Muscle of leg (tissue), 11 donors: ENCODE data around the gene SMIM29. TPM values are rescaled to one million over a fixed set of nuclear protein-coding genes. Genes with fewer than 3 reads are reported as not detected.

Experiments
- DNase-seq: peaks from one replicate; pipeline ENCODE4 v3.0.0; 2013
- H3K27ac ChIP-seq: one replicate; pipeline ENCODE4 v1.5.1; 2013; ENCODE audit warnings: mild to moderate bottlenecking, low read length, control low read depth
- H3K27me3 ChIP-seq: one replicate; pipeline ENCODE4 v1.6.1; 2013; ENCODE audit warnings: low read length; ENCODE audit not compliant: control insufficient read depth, insufficient read depth
- H3K36me3 ChIP-seq: one replicate; pipeline ENCODE4 v1.6.1; 2013; ENCODE audit warnings: low read length; ENCODE audit not compliant: control insufficient read depth, insufficient read depth
- H3K4me1 ChIP-seq: one replicate; pipeline ENCODE4 v1.6.1; 2013; ENCODE audit warnings: low read length; ENCODE audit not compliant: control insufficient read depth, insufficient read depth
- H3K4me3 ChIP-seq: one replicate; pipeline ENCODE4 v1.5.1; 2013; ENCODE audit warnings: low read length, control low read depth
- H3K9me3 ChIP-seq: replicated peaks from 2 replicates; pipeline ENCODE4 v1.6.1; 2013; ENCODE audit warnings: low read depth, low read length; ENCODE audit not compliant: control insufficient read depth
- WGBS: methylation state at CpG from one replicate; pipeline ENCODE4 v1.1.5; 2013; ENCODE audit warnings: missing lambda C conversion rate; ENCODE audit not compliant: insufficient coverage; 5-methylcytosine and 5-hydroxymethylcytosine counted together
- polyA plus RNA-seq, 8 donors: library from polyadenylated mRNA; unstranded; fragments of 120-200 nt; gene quantifications; one replicate each; pipeline versions ENCODE4 v1.2.1 to v1.2.3, GENCODE V29; 2013; ENCODE audit warnings: inconsistent platforms in 1 of 8, low replicate concordance in 1 of 8; ENCODE audit not compliant: insufficient read length in 8 of 8, insufficient read depth in 1 of 8
- total RNA-seq: library from RNA; stranded (reverse); fragments of 120-200 nt; gene quantifications from one replicate; pipeline ENCODE4 v1.2.4, GENCODE V29; 2013

SMIM29 gene
- total and polyA plus RNA-seq, 9 donors = 7.7 to 12.0 (median 8.9) TPM

GRCh38 chr6:34205916-34206315 lies 42.9 kb downstream of the SMIM29 start:
- Histone ChIP-seq H3K4me3 (no peak overlapping the region), H3K4me1 (no peaks in the 10 kb centered on the region), H3K27me3 (no peaks in the 10 kb centered on the region), H3K9me3 (no peaks in the 10 kb centered on the region), H3K36me3 (no peaks in the 10 kb centered on the region), H3K27ac (no peak overlapping the region)
- DNase-seq = no peak
- no CpG with 5 or more reads among the region's 2 CpGs for WGBS

- H3K27me3 ChIP-seq = no peaks in the 10 kb centered on the region
- no peaks in the 10 kb centered on the region for H3K36me3 ChIP-seq
- no peaks in the 10 kb centered on the region for H3K4me1 ChIP-seq
- no peak for DNase-seq
- H3K4me3 ChIP-seq = no peak overlapping the region
- no peak overlapping the region for H3K27ac ChIP-seq
- no peaks in the 10 kb centered on the region for H3K9me3 ChIP-seq
- 100% methylated on average over 1 of the region's 3 CpGs for WGBS
Measured at GRCh38 chr6:34205466-34205865, 43.3 kb downstream of the SMIM29 start.

DNA sequence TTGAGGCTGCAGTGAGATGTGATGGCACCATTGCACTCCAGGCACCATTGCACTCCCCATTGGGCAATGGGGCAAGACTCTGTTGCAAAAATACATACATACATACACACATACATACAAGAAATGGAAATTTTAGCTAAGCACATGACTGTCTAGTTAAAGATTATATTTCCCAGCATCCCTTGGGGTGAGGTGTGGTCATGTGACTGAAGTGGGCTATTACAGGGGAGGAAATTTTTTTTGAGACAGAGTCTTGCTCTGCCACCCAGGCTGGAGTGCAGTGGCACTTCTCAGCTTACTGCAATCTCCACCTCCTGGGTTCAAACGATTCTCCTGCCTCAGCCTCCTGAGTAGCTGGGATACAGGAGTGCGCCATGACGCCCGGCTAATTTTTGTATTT lies 44.1 kb downstream of the SMIM29 start:
- no peak for DNase-seq
- H3K36me3 ChIP-seq = no peaks in the 10 kb centered on the region
- no peaks in the 10 kb centered on the region for H3K4me1 ChIP-seq
- 100% methylated on average over 3 of the region's 4 CpGs for WGBS
- H3K27me3 ChIP-seq = no peaks in the 10 kb centered on the region
- H3K27ac ChIP-seq = no peak overlapping the region
- H3K9me3 ChIP-seq = no peaks in the 10 kb centered on the region
- H3K4me3 ChIP-seq = no peak overlapping the region

- 75% methylated on average over 16 of the region's 20 CpGs for WGBS
- H3K36me3 ChIP-seq = no peaks in the 10 kb centered on the region
- H3K4me3 ChIP-seq = no peak overlapping the region
- no peaks in the 10 kb centered on the region for H3K4me1 ChIP-seq
- H3K27me3 ChIP-seq = peaks cover 5% of the 10 kb centered on the region
- H3K9me3 ChIP-seq = no peaks in the 10 kb centered on the region
- no peak for DNase-seq
- H3K27ac ChIP-seq = no peak overlapping the region
Measured at GRCh38 chr6:34202329-34203201, 46.2 kb downstream of the SMIM29 start.

- Histone ChIP-seq H3K27ac (no peak overlapping the region), H3K27me3 (peaks cover 8% of the 10 kb centered on the region), H3K36me3 (no peaks in the 10 kb centered on the region), H3K9me3 (no peaks in the 10 kb centered on the region), H3K4me3 (no peak overlapping the region), H3K4me1 (peaks cover 2% of the 10 kb centered on the region)
- DNase-seq = no peak
- 93% methylated on average over 3 of the region's 4 CpGs for WGBS
Measured at GRCh38 chr6:34201455-34202107, 47.2 kb downstream of the SMIM29 start.

DNA sequence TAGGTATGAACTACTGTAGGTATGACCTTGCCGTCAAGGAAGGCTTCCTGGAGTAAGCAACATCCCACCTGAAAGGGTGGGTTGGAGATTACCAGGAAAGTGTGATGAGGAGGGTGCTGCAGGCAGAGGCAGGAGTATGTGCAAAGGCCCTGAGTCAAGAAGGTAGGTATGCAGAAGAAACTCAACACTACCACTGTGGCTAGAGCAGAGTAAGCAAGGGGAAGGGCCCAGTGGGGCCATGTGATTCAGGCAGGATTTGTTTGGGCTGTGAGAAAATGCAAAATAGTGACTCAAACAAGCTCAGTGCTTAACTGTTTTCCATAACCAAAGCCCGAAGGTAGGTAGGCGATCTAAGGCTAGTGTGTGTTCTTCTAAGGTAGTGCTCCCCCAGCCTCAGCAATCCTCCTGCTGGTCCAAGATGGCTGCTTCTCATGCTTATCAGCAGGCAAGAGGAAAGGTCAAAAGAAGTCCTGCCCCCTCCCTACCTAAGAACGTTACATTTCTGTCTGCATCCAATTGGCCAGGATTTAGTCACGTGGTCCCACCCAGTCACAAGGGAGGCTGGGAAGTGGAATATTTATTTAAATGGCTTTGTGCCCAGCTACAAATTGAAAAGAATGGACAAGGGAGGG lies 48.4 kb downstream of the SMIM29 start:
- WGBS = 100% methylated on average over 1 of the region's 5 CpGs

DNA sequence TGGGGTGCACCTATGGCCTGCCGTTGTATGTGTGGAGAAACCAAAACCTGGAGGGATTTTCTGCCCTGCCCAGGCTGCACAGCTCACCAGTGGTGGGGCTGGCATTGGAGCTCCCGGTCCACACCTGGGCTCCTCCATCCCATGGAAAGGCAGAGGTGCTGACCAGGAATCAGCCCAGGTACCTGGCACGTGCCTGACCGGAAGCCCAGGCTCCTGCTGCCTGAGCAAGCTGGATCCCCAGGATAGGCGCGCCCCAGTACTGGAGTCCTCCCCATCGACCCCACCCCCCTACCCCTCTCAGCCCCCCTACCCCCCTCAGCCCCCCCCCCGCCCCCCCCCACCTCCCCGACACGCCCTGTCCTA lies 52.0 kb downstream of the SMIM29 start:
- DNase-seq = no peak
- H3K36me3 ChIP-seq = no peaks in the 10 kb centered on the region
- WGBS = 42% methylated on average over 2 of the region's 10 CpGs
- H3K4me1 ChIP-seq = peaks cover 10% of the 10 kb centered on the region
- H3K27ac ChIP-seq = no peak overlapping the region
- peak overlapping the region; percentile 51 for H3K4me3 ChIP-seq
- no peaks in the 10 kb centered on the region for H3K9me3 ChIP-seq
- peaks cover 29% of the 10 kb centered on the region for H3K27me3 ChIP-seq

More for the DNA sequence above, 48.4 kb downstream of the SMIM29 start:
- Histone ChIP-seq H3K27ac (no peak overlapping the region), H3K36me3 (no peaks in the 10 kb centered on the region), H3K4me3 (no peak overlapping the region), H3K27me3 (peaks cover 18% of the 10 kb centered on the region), H3K9me3 (no peaks in the 10 kb centered on the region), H3K4me1 (peaks cover 10% of the 10 kb centered on the region)
- DNase-seq = no peak

Other genes with a start within 250 kb of the SMIM29 start
- 1.1 TPM for gene GRM4, start 102.9 kb downstream of the SMIM29 start, total RNA-seq
- gene GRM4, start 102.9 kb downstream of the SMIM29 start, polyA plus RNA-seq = 1 to 10 TPM; 1.2 to 4.8 (median 1.9) TPM
- 27.8 TPM for gene HMGA1, start 12.1 kb downstream of the SMIM29 start, total RNA-seq
- 10 to 100 TPM; 58.7 to 99.6 (median 85.3) TPM for gene HMGA1, start 12.1 kb downstream of the SMIM29 start, polyA plus RNA-seq
- 56.7 TPM for gene NUDT3, start 143.7 kb upstream of the SMIM29 start, total RNA-seq
- gene NUDT3, start 143.7 kb upstream of the SMIM29 start, polyA plus RNA-seq = 10 to 100 TPM; 18.9 to 35.1 (median 26.3) TPM
- gene RPS10, start 177.1 kb upstream of the SMIM29 start, total RNA-seq = 3,799 TPM
- 1,000 to 10,000 TPM; 1,692 to 1,987 (median 1,811) TPM for gene RPS10, start 177.1 kb upstream of the SMIM29 start, polyA plus RNA-seq
- 0.27 TPM for gene PACSIN1, start 217.1 kb upstream of the SMIM29 start, total RNA-seq
- 1 to 10 TPM in 6 of 8 donors, under 1 TPM in 2; 0.45 to 3.0 (median 1.6) TPM for gene PACSIN1, start 217.1 kb upstream of the SMIM29 start, polyA plus RNA-seq